Activated CD8-positive, alpha-beta T cell treated with anti-CD3 and anti-CD28 coated beads for 36 hours (primary cell): ENCODE results near the gene FANCC. TPM values are rescaled to one million over a fixed set of nuclear protein-coding genes. Genes with fewer than 3 reads are reported as not detected.

Source experiments
- ATAC-seq: fragments of 200-7000 bp; cut with Tn5 transposase; one replicate; pipeline ENCODE4 v1.10.0; 2021; ENCODE audit warnings: mild to moderate bottlenecking, moderate library complexity
- CTCF ChIA-PET: fragments of 350-600 bp; sonication (Branson Sonifier 250); formaldehyde crosslinking; loops from one replicate; lab custom pipeline; 2021; ENCODE audit warnings: antibody characterized with exemption; lab: Charles Lee
- POLR2A ChIA-PET: fragments of 350-600 bp; sonication (Branson Sonifier 250); formaldehyde crosslinking; loops from one replicate; lab custom pipeline; 2021; ENCODE audit warnings: antibody characterized with exemption; lab: Charles Lee
- DNase-seq: peaks from one replicate; pipeline ENCODE4 v3.0.0-alpha.2; 2020
- H3K27ac Mint-ChIP-seq: one replicate; pipeline ENCODE4 v1.8.0; 2021; ENCODE audit warnings: mild to moderate bottlenecking, mixed read lengths
- H3K27me3 Mint-ChIP-seq: one replicate; pipeline ENCODE4 v1.8.0; 2021; ENCODE audit warnings: mixed read lengths
- H3K36me3 Mint-ChIP-seq: one replicate; pipeline ENCODE4 v1.8.0; 2021; ENCODE audit warnings: low read depth, mixed read lengths
- H3K4me1 Mint-ChIP-seq: one replicate; pipeline ENCODE4 v1.8.0; 2021; ENCODE audit warnings: low read depth, mixed read lengths
- H3K4me3 Mint-ChIP-seq: one replicate; pipeline ENCODE4 v1.8.0; 2021; ENCODE audit warnings: mild to moderate bottlenecking, moderate library complexity, mixed read lengths
- H3K9me3 Mint-ChIP-seq: one replicate; pipeline ENCODE4 v1.8.0; 2021; ENCODE audit warnings: mixed read lengths
- CTCF ChIP-seq: fragments of 200-600 bp; IDR thresholded peaks from one replicate; pipeline ENCODE4 v1.8.0; 2022; ENCODE audit warnings: antibody characterized with exemption, mild to moderate bottlenecking
- intact Hi-C: fragments of 100-400 bp; cut with micrococcal nuclease; formaldehyde crosslinking; loops from one replicate; pipeline ENCODE4 v1.10.0; 2022
- total RNA-seq, 2 experiments: library from RNA; stranded (reverse); gene quantifications; one replicate each; pipeline ENCODE4 v1.2.3, GENCODE V29; 2021

FANCC gene
- total RNA-seq, 2 experiments from 2014 or later: 11.5 to 12.4 TPM

- DNase-seq: no peak
- Mint-ChIP-seq H3K27me3 (peaks cover 6% of the 10 kb centered on the region), H3K27ac (peak overlapping the region; percentile 96), H3K9me3 (no peaks in the 10 kb centered on the region), H3K36me3 (no peaks in the 10 kb centered on the region), H3K4me3 (peak overlapping the region; percentile 87), H3K4me1 (peaks cover 15% of the 10 kb centered on the region)
- ChIA-PET POLR2A (interaction anchor here (0.7 to 1.4 kb wide), 3 partner anchors 15 to 193 kb away, joined by 3 to 5 read pairs (median 4); no protein-coding TSS in a partner anchor), CTCF (interaction anchor here (3.0 kb wide), 1 partner anchor 18 kb away, joined by 13 read pairs; no protein-coding TSS in a partner anchor)
- no peak for ATAC-seq
- no peak for TF ChIP-seq CTCF
- intact Hi-C loops: no loop called here
Measured at GRCh38 chr9:95317893-95318211, 343 bp upstream of the FANCC start.

DNA sequence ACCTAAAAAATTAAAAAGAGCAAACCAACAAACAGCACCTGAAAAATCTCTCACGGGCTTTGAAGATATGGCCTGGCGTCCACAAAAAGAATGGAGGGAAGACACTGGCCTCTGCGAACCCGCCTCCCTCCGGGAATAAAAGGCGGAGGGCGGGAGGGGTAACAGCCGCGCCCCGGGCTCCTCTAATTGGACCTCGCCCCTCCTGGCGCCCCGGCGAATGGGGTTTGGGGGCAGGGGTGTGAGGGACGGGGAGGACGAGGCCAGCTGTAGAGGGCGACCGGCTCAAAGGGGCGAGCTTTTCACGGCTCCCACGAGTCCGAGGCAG, 753 bp downstream of the FANCC start:
- Mint-ChIP-seq H3K4me1 (peaks cover 16% of the 10 kb centered on the region), H3K36me3 (no peaks in the 10 kb centered on the region), H3K4me3 (peak overlapping the region; percentile 87), H3K27me3 (peaks cover 8% of the 10 kb centered on the region), H3K27ac (peak overlapping the region; percentile 82), H3K9me3 (no peaks in the 10 kb centered on the region)
- no peak for TF ChIP-seq CTCF
- intact Hi-C loops: no loop called here
- ATAC-seq: peak; percentile 67
- DNase-seq: peak; percentile 59
- POLR2A ChIA-PET: interaction anchor here (0.6 to 1.1 kb wide), 2 partner anchors 414 to 648 kb away, joined by 3 to 4 read pairs; no protein-coding TSS in a partner anchor
- CTCF ChIA-PET: no interaction called here

- ATAC-seq: no peak
- DNase-seq: no peak
- intact Hi-C loops: no loop called here
- CTCF ChIA-PET: interaction anchor here (0.5 kb wide), 1 partner anchor 12 kb away, joined by 3 read pairs; no protein-coding TSS in a partner anchor
- peak overlapping the region; percentile 87 for H3K4me3 Mint-ChIP-seq
- peaks cover 10% of the 10 kb centered on the region for H3K27me3 Mint-ChIP-seq
- peaks cover 17% of the 10 kb centered on the region for H3K4me1 Mint-ChIP-seq
- POLR2A ChIA-PET: interaction anchor here (0.6 to 1.1 kb wide), 2 partner anchors 415 to 648 kb away, joined by 3 to 4 read pairs; no protein-coding TSS in a partner anchor
- H3K36me3 Mint-ChIP-seq: no peaks in the 10 kb centered on the region
- peak overlapping the region; percentile 82 for H3K27ac Mint-ChIP-seq
- H3K9me3 Mint-ChIP-seq: no peaks in the 10 kb centered on the region
- TF ChIP-seq CTCF: no peak
Measured at GRCh38 chr9:95316274-95316673, 1.2 kb downstream of the FANCC start.

DNA sequence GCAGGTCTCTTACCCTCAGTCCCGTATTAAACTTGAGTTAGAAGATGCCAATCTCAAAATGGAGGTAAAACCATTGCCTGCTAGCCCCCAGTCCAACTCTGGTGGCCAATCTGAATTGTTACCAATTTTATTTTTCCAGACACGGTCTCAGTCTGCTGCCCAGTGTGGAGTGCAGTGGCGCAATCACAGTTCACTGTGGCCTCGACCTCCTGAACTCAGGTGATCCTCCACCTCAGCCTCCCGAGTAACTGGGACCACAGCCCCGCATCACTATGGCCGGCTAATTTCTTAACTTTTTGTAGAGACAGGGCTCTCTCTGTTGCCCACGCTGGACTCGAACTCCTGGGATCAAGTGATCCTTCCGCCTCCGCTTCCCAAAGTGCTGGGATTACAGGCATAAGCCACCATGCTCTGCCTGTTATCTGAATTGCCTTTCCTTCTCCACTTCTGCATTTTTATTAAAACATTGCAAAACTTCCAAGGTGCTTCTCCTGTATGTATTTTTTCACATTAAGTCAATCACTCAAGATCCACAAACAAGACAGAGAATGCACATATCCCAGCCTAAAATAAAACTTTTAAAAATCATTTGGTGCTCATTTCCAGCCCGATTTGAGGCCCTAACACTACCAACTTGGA, 2.3 kb downstream of the FANCC start:
- Mint-ChIP-seq H3K9me3 (no peaks in the 10 kb centered on the region), H3K36me3 (no peaks in the 10 kb centered on the region), H3K27me3 (peaks cover 10% of the 10 kb centered on the region), H3K4me1 (peaks cover 17% of the 10 kb centered on the region), H3K4me3 (no peak overlapping the region), H3K27ac (no peak overlapping the region)
- ATAC-seq (no peak), DNase-seq (no peak)
- ChIA-PET CTCF (no interaction called here), POLR2A (no interaction called here)
- TF ChIP-seq CTCF: no peak
- intact Hi-C loops: no loop called here

DNA sequence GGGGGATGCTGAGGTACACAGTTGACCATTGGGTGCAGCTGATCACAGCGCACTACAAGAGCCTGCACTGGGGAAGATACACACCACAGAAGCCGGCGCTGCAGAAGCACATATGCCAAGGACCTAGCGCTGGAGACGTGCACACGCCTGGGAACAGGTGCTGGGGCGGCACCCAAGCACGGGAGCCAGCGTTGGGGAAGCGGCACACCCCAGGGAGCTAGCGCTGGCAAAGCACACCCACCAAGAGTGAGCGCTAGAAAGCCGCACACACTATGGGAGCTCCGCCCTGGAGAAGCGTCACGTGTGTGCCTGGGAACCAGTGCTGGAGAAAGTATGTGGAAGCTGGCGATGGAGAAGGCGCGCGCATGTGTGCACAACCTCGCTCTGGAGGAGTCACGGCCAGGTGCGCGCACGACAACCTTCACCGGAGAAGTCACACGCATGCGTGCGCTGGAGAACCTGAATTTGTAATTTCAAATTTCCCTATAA, 4.5 kb downstream of the FANCC start:
- ChIA-PET POLR2A (interaction anchor here (0.7 kb wide), 1 partner anchor 199 kb away, joined by 3 read pairs; no protein-coding TSS in a partner anchor), CTCF (no interaction called here)
- Mint-ChIP-seq H3K4me3 (peak overlapping the region; percentile 51), H3K27me3 (peaks cover 10% of the 10 kb centered on the region), H3K27ac (no peak overlapping the region), H3K36me3 (no peaks in the 10 kb centered on the region), H3K4me1 (peaks cover 17% of the 10 kb centered on the region), H3K9me3 (no peaks in the 10 kb centered on the region)
- DNase-seq (peak; percentile 30), ATAC-seq (no peak)
- no peak for TF ChIP-seq CTCF
- intact Hi-C loops: no loop called here
